Measurements from ENCODE around the gene WDFY4.

The WDFY4 gene

DNA sequence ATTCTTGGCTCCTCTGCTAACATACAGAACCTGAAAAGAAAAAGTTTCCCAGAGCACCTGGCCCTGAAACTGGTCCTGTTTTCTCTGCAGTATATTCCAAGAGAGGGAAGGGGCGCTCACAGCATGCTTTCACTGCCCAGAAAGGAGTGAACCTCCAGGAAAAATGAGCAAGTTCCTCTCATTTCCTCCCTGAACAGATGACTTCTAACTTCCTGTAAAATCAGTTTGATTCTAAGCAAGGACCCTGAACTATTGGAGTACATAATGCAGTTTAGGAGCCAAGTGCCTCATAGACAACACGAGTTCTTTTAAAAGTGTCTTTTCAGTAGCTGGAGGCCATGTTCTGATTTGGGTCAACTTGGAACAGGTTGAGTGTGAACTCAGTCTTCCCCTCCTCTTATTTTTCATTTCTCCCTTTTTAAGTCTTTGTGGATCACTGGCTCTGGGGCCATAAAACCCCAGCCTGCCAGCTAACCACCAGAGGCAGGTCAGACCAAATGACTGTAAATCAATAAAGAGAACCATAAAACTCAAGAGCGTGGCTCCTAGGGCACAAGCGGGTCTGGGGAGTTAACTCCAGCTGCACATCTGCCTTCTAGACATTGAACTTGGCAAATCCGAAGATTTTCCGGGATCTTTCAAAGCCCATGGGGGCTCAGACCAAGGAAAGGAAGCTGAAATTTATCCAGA, 260.9 kb downstream of the WDFY4 start:
- DNase-seq (no peak), ATAC-seq (no peak)

DNA sequence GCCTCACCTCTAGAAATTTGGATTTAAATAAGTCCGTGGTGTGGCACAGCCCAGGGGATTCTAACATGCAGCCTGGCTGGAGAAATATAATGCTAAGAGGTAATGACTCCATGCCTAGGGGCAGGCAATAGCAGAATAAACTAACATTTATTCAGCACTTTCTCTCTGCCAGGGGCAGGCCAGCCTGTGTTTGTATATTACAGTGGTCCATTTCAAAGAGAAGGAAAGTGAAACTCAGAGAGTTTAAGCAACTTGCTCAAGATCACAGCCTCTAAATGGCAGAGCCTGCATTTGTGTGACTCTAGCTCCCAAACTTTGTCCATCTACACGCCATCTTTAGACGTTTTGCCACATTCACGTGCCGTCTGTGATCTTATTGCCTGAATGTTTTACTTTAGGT, 261.7 kb downstream of the WDFY4 start:
- DNase-seq (no peak), ATAC-seq (no peak)

DNA sequence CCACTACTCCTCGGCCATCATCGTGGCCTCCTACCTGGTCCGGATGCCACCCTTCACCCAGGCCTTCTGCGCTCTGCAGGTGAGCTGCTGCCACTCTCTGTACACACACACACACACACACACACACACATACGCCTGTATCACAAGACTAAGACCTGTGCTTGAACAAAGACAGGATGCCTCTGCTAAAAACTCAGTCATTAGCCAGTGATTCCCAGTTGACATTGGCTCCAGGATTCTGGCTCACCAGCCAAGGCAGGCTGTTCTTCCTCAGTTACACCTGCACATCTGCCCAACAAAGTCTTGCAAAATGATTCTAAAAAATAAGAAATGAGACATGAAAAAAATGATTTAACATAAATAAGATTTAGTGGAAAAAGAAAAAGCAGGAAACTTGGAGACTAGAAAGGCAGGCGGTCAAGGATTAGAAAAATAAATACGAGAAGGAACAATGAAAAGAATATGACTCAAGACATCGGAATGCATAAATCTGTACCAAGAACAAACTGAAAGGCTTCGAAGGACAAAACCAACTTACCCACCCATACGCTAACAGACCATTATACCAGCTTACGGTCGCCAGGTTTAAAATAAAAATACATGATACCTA, 262.3 kb downstream of the WDFY4 start:
- DNase-seq, result no peak
- ATAC-seq, result no peak

DNA sequence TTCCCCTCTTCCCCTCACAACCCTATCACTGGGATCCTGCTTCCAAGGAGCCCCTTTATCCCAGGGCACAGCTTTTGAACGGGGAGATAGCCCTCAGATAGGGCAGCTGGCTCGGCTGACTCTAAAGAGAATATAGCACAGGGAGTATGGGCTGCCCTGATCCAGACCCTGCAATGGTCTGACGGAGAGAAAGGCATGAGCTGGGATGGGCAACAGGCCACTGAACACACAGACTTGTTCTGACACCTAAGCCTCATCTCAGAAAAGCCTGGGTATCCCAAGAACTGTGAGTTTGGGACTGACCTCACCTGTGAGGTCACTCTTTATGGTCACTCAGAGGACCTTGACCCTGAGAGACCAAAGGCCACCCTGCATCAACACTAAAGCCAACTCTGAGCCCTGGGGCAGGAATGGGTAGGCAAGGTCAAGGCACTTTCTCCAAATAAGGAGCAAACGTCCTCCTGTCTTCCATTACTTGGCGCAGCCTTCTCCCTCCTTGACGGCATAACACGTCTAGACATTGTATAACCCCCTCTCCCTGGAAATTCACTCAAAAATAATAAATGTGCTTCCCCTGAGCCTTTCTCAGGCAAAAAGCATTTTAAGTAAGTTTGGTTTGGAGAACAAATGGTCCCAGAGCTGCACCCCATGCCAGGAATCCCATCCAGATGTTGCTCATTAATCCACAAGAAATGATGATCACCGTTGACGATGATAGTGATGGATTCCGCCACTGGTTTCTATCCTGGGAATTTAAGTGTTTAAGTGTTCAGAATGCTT, 263.2 kb downstream of the WDFY4 start:
- no peak for DNase-seq
- no peak for ATAC-seq

DNA sequence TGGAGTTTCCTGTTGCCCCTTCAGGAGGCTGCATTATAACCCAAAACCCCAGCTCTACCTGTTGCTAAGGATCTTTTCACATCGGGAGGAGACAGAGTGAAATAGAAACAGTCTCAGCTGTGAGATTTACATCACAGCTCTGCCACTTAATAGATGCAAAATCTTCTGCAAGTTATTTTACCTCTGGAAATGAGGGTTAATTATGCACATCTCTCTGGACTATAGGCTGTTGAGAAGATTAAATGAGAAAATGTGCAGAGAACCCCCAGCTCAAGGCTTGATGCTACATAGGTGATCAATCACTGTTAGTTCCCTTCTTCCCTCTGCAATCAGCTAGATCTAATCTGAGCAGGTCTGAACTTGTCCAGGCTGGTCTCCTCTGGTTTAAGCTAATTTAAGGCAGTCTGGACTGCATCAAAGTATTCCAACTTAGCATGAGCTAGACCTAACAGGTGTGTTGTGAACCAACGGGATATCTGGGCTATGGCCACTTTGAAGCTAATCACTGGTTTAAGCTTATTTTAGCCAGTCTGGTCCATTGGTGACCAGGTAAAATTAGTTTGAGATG, 263.9 kb downstream of the WDFY4 start:
- no peak for ATAC-seq
- DNase-seq, result no peak

DNA sequence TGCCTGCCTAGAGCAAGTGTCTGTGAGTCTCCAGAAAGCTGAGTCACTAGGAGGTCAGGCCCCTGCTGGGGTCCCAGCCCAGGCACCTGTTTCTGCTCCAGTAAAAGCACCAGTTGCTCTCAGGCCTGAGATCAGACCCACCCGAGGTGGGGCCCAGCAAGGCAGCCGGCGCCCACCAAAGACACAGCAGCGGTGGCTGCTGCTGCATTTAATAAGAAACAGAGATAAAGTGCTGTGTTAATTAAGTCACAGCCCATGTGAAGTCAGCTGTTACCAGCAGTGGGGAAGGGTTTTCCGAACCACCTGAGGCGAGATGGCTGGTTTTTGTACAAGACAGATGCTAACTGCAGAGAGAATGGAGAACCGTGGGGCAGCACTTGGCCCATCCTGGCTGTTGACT, 267.0 kb downstream of the WDFY4 start:
- ATAC-seq, result no peak
- no peak for DNase-seq

DNA sequence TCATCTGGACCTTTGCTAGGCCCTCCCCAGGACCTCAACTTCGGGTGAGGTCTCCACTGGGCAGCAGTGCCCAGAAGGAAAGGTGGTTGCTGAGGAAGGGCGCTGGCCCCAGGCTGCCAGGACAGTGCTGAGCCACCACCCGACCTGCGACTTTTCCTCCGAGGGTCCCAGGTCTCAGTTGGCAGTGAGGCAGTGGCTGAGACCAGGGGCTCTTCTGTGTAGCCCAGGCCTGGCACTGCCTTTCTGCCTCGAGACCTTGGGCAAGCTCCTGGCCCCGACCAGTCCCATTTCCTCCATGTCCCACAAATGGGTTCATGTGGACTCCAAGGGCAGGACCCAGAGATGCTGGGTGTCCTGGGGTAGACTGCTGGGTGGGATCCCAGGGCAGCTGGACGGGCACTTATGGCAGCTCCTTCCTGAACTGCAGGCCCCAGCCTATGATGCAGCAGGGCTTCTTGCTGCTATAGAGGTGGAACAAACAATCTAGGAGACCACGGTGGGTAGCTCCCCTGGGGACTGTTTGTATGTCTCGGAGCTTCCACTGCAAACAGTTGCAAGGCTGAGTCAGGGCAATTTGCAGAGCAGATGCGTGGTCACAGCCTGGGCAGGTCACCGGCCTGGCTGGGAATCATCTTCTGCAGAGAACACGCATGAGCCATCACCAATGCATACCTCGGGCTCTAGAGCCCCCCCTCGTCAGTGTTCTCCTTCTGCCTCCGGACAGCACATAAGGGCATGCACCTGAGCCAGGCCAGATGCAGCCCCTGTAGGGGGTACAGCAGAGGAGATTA, 272.9 kb downstream of the WDFY4 start:
- DNase-seq, result no peak
- ATAC-seq, result no peak

DNA sequence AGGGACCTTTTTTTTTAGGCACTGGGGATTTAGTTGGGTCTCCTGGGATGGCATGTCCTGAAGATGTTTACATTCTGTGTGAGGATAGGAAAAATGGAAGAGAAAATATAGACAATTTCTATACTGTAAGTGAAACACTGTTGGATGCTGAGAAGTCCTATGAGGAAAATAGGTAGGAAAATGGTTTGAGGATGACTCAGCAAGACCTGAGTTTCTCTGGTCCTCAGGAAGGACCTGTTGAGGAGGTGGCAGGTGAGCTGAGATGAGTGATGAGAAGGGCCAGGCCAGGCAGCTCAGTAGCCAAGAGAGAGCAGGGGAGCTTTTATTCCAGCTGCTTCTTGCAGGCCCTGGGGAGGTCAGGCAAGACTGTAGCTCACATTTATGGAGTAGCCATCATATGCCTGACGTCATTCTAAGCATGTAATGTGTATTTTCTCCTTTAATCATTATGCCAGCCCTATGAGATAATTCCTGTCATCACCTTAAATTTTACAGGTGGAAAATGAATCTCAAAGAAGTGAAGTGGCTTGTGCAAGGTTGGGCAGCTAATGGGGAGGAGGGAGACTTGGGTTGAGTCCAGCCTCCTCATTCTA, 274.0 kb downstream of the WDFY4 start:
- ATAC-seq (no peak), DNase-seq (no peak)

DNA sequence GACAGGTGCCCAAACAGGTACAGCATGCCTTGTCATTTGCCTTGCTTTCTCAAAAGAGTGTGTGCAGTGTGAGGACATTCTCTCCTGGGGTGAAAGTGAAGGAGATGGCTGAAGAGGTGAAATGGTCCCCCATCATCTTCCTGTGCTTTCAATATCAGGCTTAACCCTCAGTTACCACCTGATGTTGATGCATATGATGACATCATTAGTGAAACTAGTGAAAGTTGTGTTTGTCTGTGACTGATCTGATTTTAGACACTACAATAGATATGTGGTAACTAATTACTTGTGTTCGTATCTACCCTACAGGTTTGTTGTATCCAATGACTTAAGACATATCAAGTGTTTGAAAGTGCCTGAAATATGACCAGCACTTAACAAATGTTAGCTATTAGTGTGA, 279.4 kb downstream of the WDFY4 start:
- DNase-seq, result no peak
- no peak for ATAC-seq

DNA sequence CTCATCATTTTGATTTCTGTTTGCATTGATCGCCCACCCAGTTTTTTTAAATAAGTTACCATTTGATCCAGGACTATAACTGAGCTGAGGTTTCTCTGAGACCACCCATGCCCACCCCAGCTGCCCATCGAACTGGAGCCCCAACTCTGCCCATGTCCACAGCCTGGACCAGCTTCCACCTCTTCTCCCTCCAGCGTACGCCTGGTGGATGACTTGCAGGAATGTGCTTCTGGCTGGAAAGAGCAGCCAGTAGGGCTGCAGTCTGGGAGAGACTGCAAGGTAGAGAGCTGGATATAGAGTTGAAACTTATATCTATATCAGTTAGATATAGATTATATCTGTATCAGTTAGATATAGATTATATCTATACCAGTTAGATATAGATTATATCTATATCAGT, 280.8 kb downstream of the WDFY4 start:
- DNase-seq (no peak), ATAC-seq (no peak)

DNA sequence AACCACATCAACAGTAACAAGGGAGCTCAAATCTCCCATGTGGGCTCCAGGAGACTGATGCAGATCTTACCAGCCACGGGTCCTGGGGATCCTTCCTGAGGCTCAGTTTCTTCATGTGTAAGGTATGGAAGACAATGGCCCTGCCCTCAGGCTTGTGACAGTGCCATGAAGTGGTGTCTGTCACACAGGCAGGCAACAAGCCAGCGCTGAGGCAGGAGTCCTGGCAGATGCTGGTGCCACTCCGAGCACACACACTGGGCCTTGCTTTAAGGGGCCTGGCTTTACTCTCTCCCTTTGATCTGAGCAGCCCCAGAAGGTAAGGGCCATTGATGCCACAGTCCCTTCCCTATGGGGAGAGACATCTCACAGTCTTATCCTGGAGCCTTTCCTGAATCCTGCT, 283.4 kb downstream of the WDFY4 start:
- no peak for DNase-seq

DNA sequence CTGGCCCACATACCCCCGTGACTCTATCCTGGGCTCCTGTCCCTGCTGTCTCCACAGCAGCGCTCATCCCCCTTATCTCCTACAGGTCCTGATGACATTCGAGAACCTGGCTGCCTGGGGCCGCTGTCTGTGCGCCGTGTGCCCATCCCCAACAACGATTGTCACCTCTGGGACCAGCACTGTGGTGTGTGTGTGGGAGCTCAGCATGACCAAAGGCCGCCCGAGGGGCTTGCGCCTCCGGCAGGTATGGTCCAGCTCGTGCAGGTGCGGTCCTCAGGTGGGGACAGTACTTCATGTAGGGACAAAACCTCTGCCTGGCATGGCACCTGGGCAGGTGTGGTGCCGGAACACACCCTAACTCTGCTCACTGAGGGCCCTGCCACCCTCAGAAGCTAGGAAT, 285.4 kb downstream of the WDFY4 start:
- ATAC-seq, result no peak
- no peak for DNase-seq

More for the DNA sequence above, 283.4 kb downstream of the WDFY4 start:
- ATAC-seq, result no peak

DNA sequence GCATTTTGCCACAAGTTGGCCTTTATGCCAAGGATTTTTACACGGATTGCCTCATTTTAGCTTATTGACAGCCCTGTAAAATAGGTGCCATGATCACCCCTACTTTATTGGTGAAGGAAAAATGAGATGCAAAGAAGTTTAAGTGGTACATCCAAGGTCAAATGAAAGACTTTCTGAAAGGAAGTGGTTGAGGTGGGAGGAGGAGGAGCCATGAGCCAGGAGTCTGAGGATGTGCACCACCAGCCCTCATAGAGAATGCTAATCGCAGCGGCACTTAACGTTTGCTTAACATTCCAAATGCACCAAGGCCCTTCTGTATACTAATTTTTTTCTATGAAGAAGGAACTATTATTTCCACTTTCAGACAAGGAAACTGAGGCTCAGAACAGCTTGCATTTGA, 286.0 kb downstream of the WDFY4 start:
- no peak for ATAC-seq

DNA sequence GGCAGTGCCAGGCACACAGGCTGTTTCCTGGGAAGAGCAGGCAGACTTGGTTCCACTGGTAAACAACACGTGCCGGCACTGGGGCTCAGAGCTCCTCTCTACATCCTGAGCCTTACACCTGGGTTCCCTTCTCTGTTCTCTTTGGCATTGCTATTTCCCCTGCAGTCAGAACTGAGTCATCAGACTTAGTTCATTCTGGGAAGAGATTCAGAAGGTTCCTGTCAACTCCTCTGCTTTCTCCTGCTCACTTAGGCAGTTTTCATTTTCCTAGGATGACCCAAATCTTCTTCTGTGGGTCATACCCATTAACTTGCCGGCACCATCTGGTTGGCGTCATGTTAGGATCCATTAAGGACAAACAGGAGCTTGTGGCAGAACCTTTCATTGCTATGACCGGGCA, 288.4 kb downstream of the WDFY4 start:
- DNase-seq, result no peak
- ATAC-seq, result no peak

More for the DNA sequence above, 286.0 kb downstream of the WDFY4 start:
- no peak for DNase-seq

DNA sequence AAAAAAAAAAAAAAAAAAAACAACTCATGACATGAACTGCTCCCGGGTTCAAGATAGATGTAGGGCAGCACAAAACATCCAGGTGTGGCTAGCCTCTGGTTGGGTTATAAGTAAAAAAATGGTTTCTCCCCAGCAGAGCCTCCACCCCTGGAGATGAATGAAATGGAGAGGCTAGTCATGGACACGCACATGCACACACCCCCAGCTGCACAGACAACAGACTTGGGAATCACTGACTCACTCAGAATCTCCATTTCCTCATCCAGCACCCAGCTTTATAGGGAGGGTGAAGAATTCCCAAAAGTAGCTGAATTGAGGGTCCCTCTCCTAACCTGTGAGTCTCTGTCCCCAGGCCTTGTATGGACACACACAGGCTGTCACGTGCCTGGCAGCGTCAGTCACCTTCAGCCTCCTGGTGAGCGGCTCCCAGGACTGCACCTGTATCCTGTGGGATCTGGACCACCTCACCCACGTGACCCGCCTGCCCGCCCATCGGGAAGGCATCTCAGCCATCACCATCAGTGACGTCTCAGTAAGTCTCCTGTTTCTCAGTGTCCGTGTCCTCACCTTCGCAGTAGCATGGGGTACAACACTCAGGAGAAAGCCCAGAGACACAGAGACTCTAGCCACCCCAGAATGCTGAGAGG, 290.0 kb downstream of the WDFY4 start:
- ATAC-seq (no peak), DNase-seq (no peak)

DNA sequence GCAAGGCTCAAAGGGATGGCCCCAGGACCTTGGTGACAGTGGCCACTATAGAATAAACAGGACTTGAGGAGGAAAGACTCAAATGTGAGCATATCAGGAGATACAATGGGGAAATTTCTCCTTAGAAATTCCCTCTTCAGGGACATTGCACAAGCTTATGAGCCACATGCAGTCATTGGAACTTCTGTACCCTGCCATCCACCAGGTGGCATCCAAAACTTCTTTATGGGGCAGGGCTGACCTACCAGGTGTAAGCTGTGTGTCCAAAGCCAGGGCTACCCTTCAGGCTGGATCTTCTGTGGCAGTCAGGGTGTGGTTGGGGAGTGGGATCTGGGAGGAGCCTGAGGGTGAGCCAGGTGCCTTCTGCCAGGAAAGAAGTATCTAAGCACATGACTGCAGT, 291.5 kb downstream of the WDFY4 start:
- peak; percentile 24 for ATAC-seq
- peak; percentile 7 for DNase-seq

DNA sequence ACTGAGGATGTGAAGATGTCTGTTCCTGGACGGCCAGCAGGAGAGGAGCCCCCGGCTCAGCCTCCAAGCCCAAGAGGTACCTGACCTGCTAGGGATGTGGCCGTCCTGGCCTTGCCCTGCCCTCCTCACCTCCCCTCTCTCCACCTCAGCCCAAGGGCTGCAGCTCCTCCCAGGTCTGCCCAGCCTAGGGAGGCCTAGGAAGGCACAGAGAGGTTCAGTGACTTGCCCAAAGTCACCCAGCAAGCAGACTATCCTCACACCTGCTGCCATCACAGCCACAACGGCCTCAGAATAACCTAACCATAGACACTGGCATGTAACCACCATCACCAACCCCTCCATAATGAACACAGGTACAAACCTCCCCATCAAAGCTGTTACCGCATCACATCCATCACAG, 293.6 kb downstream of the WDFY4 start:
- no peak for DNase-seq
- ATAC-seq, result no peak

DNA sequence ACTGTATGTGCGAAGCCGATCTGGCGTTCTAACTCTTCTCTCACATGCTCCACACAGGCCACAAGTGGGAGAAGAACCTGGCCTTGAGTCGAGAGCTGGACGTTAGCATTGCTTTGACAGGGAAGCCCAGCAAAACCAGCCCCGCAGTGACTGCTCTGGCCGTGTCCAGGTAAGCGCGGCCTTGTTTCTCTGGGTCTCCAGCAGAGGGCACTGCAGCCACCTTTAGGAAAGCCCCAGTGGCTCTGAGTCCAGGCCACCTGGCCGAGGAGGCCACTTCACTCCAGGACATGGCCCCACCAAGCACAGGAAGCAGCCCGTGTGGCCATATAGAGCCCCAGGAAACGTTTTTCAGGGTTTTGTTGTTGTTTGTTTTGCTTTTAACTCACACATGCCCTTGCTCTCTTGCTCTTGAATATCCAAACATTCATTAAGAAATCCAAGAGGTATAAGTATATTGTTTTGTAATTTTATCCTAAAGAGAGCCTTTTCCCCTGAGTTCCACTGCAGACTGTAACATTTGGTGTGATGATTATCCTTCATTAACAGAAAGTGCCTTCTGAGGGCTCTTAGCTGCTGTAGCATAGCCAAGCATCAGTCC, 296.7 kb downstream of the WDFY4 start:
- peak; percentile 57 for ATAC-seq
- DNase-seq, result peak; percentile 56

DNA sequence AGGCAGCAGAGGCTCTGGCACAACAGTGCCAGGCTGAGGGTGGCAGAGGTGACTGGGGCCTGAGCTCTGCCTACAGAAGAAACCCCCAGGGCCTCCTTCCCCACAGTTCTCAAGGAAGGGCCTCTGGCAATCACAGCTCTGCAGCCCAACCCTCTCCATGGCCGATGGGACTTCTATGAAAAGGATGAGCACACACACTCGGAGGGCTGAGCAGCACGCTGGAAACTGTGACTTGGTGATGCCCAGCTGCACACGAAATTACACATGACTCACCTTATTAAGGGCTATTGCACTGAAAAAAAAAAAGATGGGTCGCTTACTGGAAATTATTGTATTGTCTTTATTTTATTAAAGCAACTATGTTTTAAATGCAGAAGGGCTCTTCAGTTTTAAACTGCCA, 297.9 kb downstream of the WDFY4 start:
- ATAC-seq (no peak), DNase-seq (no peak)

DNA sequence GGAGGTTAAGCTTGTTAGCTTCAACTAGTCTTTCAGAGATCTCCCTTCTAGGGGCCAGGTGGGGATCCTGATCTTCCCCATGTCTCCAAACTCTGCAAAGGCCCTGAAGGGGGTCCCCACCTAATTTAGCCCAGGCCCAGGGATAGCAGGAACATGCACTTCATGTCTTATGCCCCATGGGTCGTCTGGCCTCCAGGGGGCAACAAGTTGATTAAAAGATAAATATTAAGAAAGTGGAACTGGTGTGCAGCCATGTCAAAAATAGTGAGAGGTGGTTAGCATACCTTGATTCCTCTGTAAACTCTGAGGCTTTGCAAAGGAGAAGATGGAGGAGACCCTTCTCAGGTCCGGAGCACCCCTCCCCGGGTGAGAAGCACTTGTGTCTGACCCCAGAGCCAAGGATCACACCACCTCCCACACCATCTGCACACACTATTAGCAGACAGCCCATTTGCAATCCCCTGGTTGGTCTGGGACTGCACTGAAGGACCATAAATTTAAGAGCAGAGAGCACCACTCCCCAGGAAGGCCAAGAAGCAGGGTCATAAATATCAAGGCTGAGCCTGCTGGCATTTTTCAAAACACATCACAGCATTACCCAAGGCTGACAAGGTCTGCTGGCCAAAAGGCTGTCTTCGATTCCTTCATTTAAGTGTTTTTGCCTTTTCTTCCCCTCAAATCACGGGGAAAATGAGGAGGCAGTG, 299.1 kb downstream of the WDFY4 start:
- no peak for ATAC-seq
- DNase-seq, result no peak
